Fibroblast of skin of left biceps (primary cell): ENCODE results near the gene OGFR.

ENCODE experiments used
- DNase-seq, 2 experiments: peaks; one replicate each; pipeline ENCODE4 v3.0.0-alpha.2; 2013; ENCODE audit warnings: low read depth in 2 of 2

Gene OGFR

GRCh38 chr20:62825986-62826645, 21.5 kb downstream of the OGFR start:
- no peak for DNase-seq

- no peak for DNase-seq
These were observed 22.1 kb downstream of the OGFR start for GRCh38 chr20:62826646-62827310.

GRCh38 chr20:62827311-62828038, 22.8 kb downstream of the OGFR start:
- no peak for DNase-seq

- DNase-seq, result no peak
These were observed 23.4 kb downstream of the OGFR start for GRCh38 chr20:62828051-62828450.

- no peak for DNase-seq
These were observed 24.0 kb downstream of the OGFR start for GRCh38 chr20:62828511-62829230.

GRCh38 chr20:62829231-62830230, 24.9 kb downstream of the OGFR start:
- no peak for DNase-seq

- DNase-seq, result no peak
These were observed 25.6 kb downstream of the OGFR start for GRCh38 chr20:62830251-62830650.

GRCh38 chr20:62830821-62831220, 26.2 kb downstream of the OGFR start:
- no peak for DNase-seq

GRCh38 chr20:62831361-62831788, 26.7 kb downstream of the OGFR start:
- no peak for DNase-seq

GRCh38 chr20:62831854-62832211, 27.2 kb downstream of the OGFR start:
- no peak for DNase-seq

GRCh38 chr20:62832212-62832922, 27.7 kb downstream of the OGFR start:
- DNase-seq, result no peak

- DNase-seq, result no peak
These were observed 28.3 kb downstream of the OGFR start for GRCh38 chr20:62832951-62833391.

- no peak for DNase-seq
These were observed 30.5 kb downstream of the OGFR start for GRCh38 chr20:62834967-62835730.

- no peak for DNase-seq
These were observed 31.6 kb downstream of the OGFR start for GRCh38 chr20:62835931-62836861.

- no peak for DNase-seq
These were observed 32.4 kb downstream of the OGFR start for GRCh38 chr20:62836967-62837490.

- DNase-seq, result no peak
These were observed 33.1 kb downstream of the OGFR start for GRCh38 chr20:62837790-62838127.

GRCh38 chr20:62838128-62838891, 33.7 kb downstream of the OGFR start:
- DNase-seq, result no peak

- DNase-seq, result no peak
These were observed 34.6 kb downstream of the OGFR start for GRCh38 chr20:62839261-62839660.
